Measurements from ENCODE around the gene CARS1. TPM values are rescaled to one million over a fixed set of nuclear protein-coding genes. Genes with fewer than 3 reads are reported as not detected.

The CARS1 gene
- total and polyA plus RNA-seq, 2 experiments from 2014 or later: 72.9 to 95.9 TPM

DNA sequence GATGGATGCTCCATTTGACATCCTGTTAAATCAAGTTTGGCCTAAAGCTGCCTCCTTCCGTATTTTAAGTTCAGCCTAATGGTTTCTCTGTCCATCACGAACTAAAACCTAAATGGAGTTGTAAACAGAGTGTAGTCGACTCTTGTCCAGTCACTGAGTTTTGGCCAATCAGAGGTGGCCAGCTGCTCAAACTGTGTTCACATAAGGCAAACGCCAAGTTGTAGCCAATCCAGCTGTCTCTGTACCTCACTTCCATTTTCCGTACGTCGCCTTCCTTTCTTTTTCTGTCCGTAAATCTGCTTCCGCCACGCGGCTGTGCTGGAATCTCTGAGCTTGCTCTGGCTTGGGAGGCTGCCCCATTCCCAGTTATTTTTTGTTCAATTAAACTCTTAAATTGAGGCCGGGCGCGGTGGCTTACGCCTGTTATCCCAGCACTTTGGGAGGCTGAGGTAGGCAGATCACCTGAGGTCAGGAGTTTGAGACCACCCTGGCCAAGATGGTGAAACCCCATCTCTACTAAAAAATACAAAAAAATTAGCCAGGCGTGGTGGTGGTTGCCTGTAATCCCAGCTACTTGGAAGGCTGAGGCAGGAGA, 20.7 kb upstream of the CARS1 start:
- ATAC-seq (no peak), DNase-seq (ENCODE audit: low spot score) (no peak)
- H3K4me3 Mint-ChIP-seq: no peak overlapping the region
- Histone ChIP-seq H3K79me2 (replicated peaks; ENCODE audit: insufficient read depth) (no peaks in the 10 kb centered on the region), H3K36me3 (ENCODE audit: insufficient read depth) (no peaks in the 10 kb centered on the region), H3K27ac (ENCODE audit: low read depth) (no peak overlapping the region), H3F3A (replicated peaks; ENCODE audit: low read depth) (no peaks in the 10 kb centered on the region), H4K20me1 (replicated peaks; ENCODE audit: insufficient read depth) (no peaks in the 10 kb centered on the region), H3K4me3 (no peak overlapping the region), H3K4me2 (no peak overlapping the region), H3K27me3 (ENCODE audit: insufficient read depth) (no peaks in the 10 kb centered on the region), H2AFZ (no peak overlapping the region; the same call in 1 of the 2 replicates), H3K9me2 (ENCODE audit: insufficient read depth) (no peaks in the 10 kb centered on the region), H3K4me1 (ENCODE audit: insufficient read depth) (no peaks in the 10 kb centered on the region)
- no peaks in the 10 kb centered on the region for H3K9me3 Mint-ChIP-seq
- peaks cover 2% of the 10 kb centered on the region for H3K27me3 Mint-ChIP-seq (ENCODE audit: insufficient read depth, low read depth, poor library complexity)
- H3K27ac Mint-ChIP-seq: no peak overlapping the region
- no peaks in the 10 kb centered on the region; the same call in 2 of the 3 replicates for H3K4me1 Mint-ChIP-seq
- H3K36me3 Mint-ChIP-seq (ENCODE audit: low read depth): no peaks in the 10 kb centered on the region
- no peak for TF ChIP-seq ZNF331 (CRISPR knock-in tag; IDR thresholded peaks at IDR 0.05; ENCODE audit: low read depth)
- TF ChIP-seq POLR2AphosphoS5 (IDR thresholded peaks at IDR 0.05; ENCODE audit: low read depth): no peak
- TF ChIP-seq, protein P1, sequence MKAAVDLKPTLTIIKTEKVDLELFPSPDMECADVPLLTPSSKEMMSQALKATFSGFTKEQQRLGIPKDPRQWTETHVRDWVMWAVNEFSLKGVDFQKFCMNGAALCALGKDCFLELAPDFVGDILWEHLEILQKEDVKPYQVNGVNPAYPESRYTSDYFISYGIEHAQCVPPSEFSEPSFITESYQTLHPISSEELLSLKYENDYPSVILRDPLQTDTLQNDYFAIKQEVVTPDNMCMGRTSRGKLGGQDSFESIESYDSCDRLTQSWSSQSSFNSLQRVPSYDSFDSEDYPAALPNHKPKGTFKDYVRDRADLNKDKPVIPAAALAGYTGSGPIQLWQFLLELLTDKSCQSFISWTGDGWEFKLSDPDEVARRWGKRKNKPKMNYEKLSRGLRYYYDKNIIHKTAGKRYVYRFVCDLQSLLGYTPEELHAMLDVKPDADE (IDR thresholded peaks at IDR 0.05): no peak
- no peak for TF ChIP-seq JUNB (IDR thresholded peaks at IDR 0.05; ENCODE audit: unreplicated experiment)
- TF ChIP-seq EZH2phosphoT487 (IDR thresholded peaks at IDR 0.05; ENCODE audit: unreplicated experiment): no peak

DNA sequence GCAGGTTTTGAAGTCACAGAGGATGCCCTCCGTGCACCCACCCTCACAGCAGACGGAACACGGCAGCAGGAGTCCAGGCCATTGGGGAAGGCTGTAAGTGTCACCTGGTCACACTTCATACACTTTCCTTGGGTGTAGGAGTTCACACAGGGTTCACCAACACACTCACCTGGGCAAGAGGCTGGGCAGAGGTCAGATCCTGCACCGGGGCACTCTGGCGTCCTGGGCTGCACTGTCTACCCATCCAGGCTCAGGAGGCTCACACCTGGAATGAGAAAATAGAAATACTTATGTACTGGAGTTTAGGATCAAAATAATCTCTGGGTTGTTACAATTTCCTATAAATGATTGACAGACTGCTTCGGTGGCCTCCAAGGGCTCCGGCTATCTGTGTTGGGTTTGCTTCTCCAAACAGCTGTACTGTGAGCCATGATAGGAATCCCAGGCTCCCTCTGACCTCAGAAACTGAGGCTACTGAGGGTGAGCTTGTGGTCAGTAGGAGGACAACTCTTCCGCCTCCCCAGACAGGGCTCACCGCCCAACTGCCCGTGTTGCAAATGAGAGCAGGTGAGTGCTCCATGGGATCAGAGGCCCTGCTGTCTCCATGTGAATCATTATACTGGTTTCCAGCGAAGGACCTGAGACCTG, 20.1 kb upstream of the CARS1 start:
- Histone ChIP-seq H3K27ac (ENCODE audit: low read depth) (no peak overlapping the region), H3K4me2 (no peak overlapping the region), H3F3A (replicated peaks; ENCODE audit: low read depth) (no peaks in the 10 kb centered on the region), H3K79me2 (replicated peaks; ENCODE audit: insufficient read depth) (no peaks in the 10 kb centered on the region), H3K36me3 (ENCODE audit: insufficient read depth) (no peaks in the 10 kb centered on the region), H4K20me1 (replicated peaks; ENCODE audit: insufficient read depth) (no peaks in the 10 kb centered on the region), H3K4me3 (no peak overlapping the region), H3K27me3 (ENCODE audit: insufficient read depth) (no peaks in the 10 kb centered on the region), H3K9me2 (ENCODE audit: insufficient read depth) (no peaks in the 10 kb centered on the region), H2AFZ (no peak overlapping the region; the same call in 1 of the 2 replicates), H3K4me1 (ENCODE audit: insufficient read depth) (no peaks in the 10 kb centered on the region)
- no peaks in the 10 kb centered on the region; the same call in 2 of the 3 replicates for H3K4me1 Mint-ChIP-seq
- H3K27me3 Mint-ChIP-seq (ENCODE audit: insufficient read depth, low read depth, poor library complexity): peaks cover 2% of the 10 kb centered on the region
- no peaks in the 10 kb centered on the region for H3K36me3 Mint-ChIP-seq (ENCODE audit: low read depth)
- ATAC-seq: no peak
- DNase-seq (ENCODE audit: low spot score): no peak
- H3K4me3 Mint-ChIP-seq: no peak overlapping the region
- H3K9me3 Mint-ChIP-seq: no peaks in the 10 kb centered on the region
- no peak overlapping the region for H3K27ac Mint-ChIP-seq
- TF ChIP-seq EZH2phosphoT487 (IDR thresholded peaks at IDR 0.05; ENCODE audit: unreplicated experiment) (no peak), POLR2AphosphoS5 (IDR thresholded peaks at IDR 0.05; ENCODE audit: low read depth) (no peak), STAT1 (IDR thresholded peaks at IDR 0.05; ENCODE audit: unreplicated experiment) (no peak)
- TF ChIP-seq, protein P2, sequence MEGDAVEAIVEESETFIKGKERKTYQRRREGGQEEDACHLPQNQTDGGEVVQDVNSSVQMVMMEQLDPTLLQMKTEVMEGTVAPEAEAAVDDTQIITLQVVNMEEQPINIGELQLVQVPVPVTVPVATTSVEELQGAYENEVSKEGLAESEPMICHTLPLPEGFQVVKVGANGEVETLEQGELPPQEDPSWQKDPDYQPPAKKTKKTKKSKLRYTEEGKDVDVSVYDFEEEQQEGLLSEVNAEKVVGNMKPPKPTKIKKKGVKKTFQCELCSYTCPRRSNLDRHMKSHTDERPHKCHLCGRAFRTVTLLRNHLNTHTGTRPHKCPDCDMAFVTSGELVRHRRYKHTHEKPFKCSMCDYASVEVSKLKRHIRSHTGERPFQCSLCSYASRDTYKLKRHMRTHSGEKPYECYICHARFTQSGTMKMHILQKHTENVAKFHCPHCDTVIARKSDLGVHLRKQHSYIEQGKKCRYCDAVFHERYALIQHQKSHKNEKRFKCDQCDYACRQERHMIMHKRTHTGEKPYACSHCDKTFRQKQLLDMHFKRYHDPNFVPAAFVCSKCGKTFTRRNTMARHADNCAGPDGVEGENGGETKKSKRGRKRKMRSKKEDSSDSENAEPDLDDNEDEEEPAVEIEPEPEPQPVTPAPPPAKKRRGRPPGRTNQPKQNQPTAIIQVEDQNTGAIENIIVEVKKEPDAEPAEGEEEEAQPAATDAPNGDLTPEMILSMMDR (conservative IDR thresholded peaks at IDR 0.05; ENCODE audit: low read depth in 2 of 2): no peak
- TF ChIP-seq, protein P1 (IDR thresholded peaks at IDR 0.05): no peak
- TF ChIP-seq, protein P3, sequence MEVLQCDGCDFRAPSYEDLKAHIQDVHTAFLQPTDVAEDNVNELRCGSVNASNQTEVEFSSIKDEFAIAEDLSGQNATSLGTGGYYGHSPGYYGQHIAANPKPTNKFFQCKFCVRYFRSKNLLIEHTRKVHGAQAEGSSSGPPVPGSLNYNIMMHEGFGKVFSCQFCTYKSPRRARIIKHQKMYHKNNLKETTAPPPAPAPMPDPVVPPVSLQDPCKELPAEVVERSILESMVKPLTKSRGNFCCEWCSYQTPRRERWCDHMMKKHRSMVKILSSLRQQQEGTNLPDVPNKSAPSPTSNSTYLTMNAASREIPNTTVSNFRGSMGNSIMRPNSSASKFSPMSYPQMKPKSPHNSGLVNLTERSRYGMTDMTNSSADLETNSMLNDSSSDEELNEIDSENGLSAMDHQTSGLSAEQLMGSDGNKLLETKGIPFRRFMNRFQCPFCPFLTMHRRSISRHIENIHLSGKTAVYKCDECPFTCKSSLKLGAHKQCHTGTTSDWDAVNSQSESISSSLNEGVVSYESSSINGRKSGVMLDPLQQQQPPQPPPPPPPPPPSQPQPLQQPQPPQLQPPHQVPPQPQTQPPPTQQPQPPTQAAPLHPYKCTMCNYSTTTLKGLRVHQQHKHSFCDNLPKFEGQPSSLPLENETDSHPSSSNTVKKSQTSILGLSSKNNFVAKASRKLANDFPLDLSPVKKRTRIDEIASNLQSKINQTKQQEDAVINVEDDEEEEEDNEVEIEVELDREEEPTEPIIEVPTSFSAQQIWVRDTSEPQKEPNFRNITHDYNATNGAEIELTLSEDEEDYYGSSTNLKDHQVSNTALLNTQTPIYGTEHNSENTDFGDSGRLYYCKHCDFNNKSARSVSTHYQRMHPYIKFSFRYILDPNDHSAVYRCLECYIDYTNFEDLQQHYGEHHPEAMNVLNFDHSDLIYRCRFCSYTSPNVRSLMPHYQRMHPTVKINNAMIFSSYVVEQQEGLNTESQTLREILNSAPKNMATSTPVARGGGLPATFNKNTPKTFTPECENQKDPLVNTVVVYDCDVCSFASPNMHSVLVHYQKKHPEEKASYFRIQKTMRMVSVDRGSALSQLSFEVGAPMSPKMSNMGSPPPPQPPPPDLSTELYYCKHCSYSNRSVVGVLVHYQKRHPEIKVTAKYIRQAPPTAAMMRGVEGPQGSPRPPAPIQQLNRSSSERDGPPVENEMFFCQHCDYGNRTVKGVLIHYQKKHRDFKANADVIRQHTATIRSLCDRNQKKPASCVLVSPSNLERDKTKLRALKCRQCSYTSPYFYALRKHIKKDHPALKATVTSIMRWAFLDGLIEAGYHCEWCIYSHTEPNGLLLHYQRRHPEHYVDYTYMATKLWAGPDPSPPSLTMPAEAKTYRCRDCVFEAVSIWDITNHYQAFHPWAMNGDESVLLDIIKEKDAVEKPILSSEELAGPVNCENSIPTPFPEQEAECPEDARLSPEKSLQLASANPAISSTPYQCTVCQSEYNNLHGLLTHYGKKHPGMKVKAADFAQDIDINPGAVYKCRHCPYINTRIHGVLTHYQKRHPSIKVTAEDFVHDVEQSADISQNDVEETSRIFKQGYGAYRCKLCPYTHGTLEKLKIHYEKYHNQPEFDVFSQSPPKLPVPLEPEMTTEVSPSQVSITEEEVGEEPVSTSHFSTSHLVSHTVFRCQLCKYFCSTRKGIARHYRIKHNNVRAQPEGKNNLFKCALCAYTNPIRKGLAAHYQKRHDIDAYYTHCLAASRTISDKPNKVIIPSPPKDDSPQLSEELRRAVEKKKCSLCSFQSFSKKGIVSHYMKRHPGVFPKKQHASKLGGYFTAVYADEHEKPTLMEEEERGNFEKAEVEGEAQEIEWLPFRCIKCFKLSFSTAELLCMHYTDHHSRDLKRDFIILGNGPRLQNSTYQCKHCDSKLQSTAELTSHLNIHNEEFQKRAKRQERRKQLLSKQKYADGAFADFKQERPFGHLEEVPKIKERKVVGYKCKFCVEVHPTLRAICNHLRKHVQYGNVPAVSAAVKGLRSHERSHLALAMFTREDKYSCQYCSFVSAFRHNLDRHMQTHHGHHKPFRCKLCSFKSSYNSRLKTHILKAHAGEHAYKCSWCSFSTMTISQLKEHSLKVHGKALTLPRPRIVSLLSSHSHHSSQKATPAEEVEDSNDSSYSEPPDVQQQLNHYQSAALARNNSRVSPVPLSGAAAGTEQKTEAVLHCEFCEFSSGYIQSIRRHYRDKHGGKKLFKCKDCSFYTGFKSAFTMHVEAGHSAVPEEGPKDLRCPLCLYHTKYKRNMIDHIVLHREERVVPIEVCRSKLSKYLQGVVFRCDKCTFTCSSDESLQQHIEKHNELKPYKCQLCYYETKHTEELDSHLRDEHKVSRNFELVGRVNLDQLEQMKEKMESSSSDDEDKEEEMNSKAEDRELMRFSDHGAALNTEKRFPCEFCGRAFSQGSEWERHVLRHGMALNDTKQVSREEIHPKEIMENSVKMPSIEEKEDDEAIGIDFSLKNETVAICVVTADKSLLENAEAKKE (CRISPR knock-in tag; IDR thresholded peaks at IDR 0.05): no peak

Data from GM23338 (cell line).